ENCODE measurements around the gene TPCN2.

TPCN2 gene

GRCh38 chr11:69051381-69052342, 2.9 kb downstream of the TPCN2 start:
- DNase-seq: no peak
- H3K27ac ChIP-seq (ENCODE audit: insufficient read depth, low read length, poor library complexity, severe bottlenecking): no peak overlapping the region
- H3K4me3 ChIP-seq (ENCODE audit: insufficient read depth, low read depth, low read length, poor library complexity, severe bottlenecking): no peak overlapping the region

GRCh38 chr11:69052343-69053168, 3.8 kb downstream of the TPCN2 start:
- DNase-seq: no peak
- H3K4me1 ChIP-seq (ENCODE audit: control insufficient read depth, insufficient read depth, low read length, poor library complexity, severe bottlenecking): peaks cover 5% of the 10 kb centered on the region
- H3K9me3 ChIP-seq (ENCODE audit: control insufficient read depth, low read length): no peaks in the 10 kb centered on the region
- no peak overlapping the region for H3K27ac ChIP-seq (ENCODE audit: insufficient read depth, low read length, poor library complexity, severe bottlenecking)
- H3K36me3 ChIP-seq (ENCODE audit: control insufficient read depth, insufficient read depth, low read length): peaks cover 5% of the 10 kb centered on the region
- H3K27me3 ChIP-seq (replicated peaks; ENCODE audit: control insufficient read depth, insufficient read depth, low read length, poor library complexity, severe bottlenecking): no peaks in the 10 kb centered on the region
- no peak overlapping the region for H3K4me3 ChIP-seq (ENCODE audit: insufficient read depth, low read depth, low read length, poor library complexity, severe bottlenecking)

More at GRCh38 chr11:69051381-69052342, 2.9 kb downstream of the TPCN2 start:
- Histone ChIP-seq H3K9me3 (ENCODE audit: control insufficient read depth, low read length) (no peaks in the 10 kb centered on the region), H3K27me3 (replicated peaks; ENCODE audit: control insufficient read depth, insufficient read depth, low read length, poor library complexity, severe bottlenecking) (no peaks in the 10 kb centered on the region), H3K4me1 (ENCODE audit: control insufficient read depth, insufficient read depth, low read length, poor library complexity, severe bottlenecking) (peaks cover 5% of the 10 kb centered on the region), H3K36me3 (ENCODE audit: control insufficient read depth, insufficient read depth, low read length) (peaks cover 5% of the 10 kb centered on the region)

- Histone ChIP-seq H3K9me3 (ENCODE audit: control insufficient read depth, low read length) (no peaks in the 10 kb centered on the region), H3K27ac (ENCODE audit: insufficient read depth, low read length, poor library complexity, severe bottlenecking) (no peak overlapping the region), H3K4me3 (ENCODE audit: insufficient read depth, low read depth, low read length, poor library complexity, severe bottlenecking) (no peak overlapping the region), H3K4me1 (ENCODE audit: control insufficient read depth, insufficient read depth, low read length, poor library complexity, severe bottlenecking) (peaks cover 5% of the 10 kb centered on the region), H3K36me3 (ENCODE audit: control insufficient read depth, insufficient read depth, low read length) (peaks cover 8% of the 10 kb centered on the region), H3K27me3 (replicated peaks; ENCODE audit: control insufficient read depth, insufficient read depth, low read length, poor library complexity, severe bottlenecking) (no peaks in the 10 kb centered on the region)
- no peak for DNase-seq
These were observed 4.4 kb downstream of the TPCN2 start for GRCh38 chr11:69053169-69053477.

GRCh38 chr11:69053546-69054396, 5.0 kb downstream of the TPCN2 start:
- no peak overlapping the region for H3K27ac ChIP-seq (ENCODE audit: insufficient read depth, low read length, poor library complexity, severe bottlenecking)
- no peak for DNase-seq
- no peaks in the 10 kb centered on the region for H3K9me3 ChIP-seq (ENCODE audit: control insufficient read depth, low read length)
- H3K4me3 ChIP-seq (ENCODE audit: insufficient read depth, low read depth, low read length, poor library complexity, severe bottlenecking): no peak overlapping the region
- peaks cover 5% of the 10 kb centered on the region for H3K4me1 ChIP-seq (ENCODE audit: control insufficient read depth, insufficient read depth, low read length, poor library complexity, severe bottlenecking)
- peaks cover 14% of the 10 kb centered on the region for H3K36me3 ChIP-seq (ENCODE audit: control insufficient read depth, insufficient read depth, low read length)
- no peaks in the 10 kb centered on the region for H3K27me3 ChIP-seq (replicated peaks; ENCODE audit: control insufficient read depth, insufficient read depth, low read length, poor library complexity, severe bottlenecking)

GRCh38 chr11:69054397-69055211, 5.9 kb downstream of the TPCN2 start:
- H3K4me3 ChIP-seq (ENCODE audit: insufficient read depth, low read depth, low read length, poor library complexity, severe bottlenecking): no peak overlapping the region
- H3K9me3 ChIP-seq (ENCODE audit: control insufficient read depth, low read length): no peaks in the 10 kb centered on the region
- H3K4me1 ChIP-seq (ENCODE audit: control insufficient read depth, insufficient read depth, low read length, poor library complexity, severe bottlenecking): peaks cover 2% of the 10 kb centered on the region
- no peak overlapping the region for H3K27ac ChIP-seq (ENCODE audit: insufficient read depth, low read length, poor library complexity, severe bottlenecking)
- H3K27me3 ChIP-seq (replicated peaks; ENCODE audit: control insufficient read depth, insufficient read depth, low read length, poor library complexity, severe bottlenecking): no peaks in the 10 kb centered on the region
- peaks cover 20% of the 10 kb centered on the region for H3K36me3 ChIP-seq (ENCODE audit: control insufficient read depth, insufficient read depth, low read length)
- no peak for DNase-seq

- Histone ChIP-seq H3K4me3 (ENCODE audit: insufficient read depth, low read depth, low read length, poor library complexity, severe bottlenecking) (no peak overlapping the region), H3K36me3 (ENCODE audit: control insufficient read depth, insufficient read depth, low read length) (peaks cover 22% of the 10 kb centered on the region), H3K4me1 (ENCODE audit: control insufficient read depth, insufficient read depth, low read length, poor library complexity, severe bottlenecking) (no peaks in the 10 kb centered on the region), H3K27ac (ENCODE audit: insufficient read depth, low read length, poor library complexity, severe bottlenecking) (no peak overlapping the region), H3K9me3 (ENCODE audit: control insufficient read depth, low read length) (no peaks in the 10 kb centered on the region), H3K27me3 (replicated peaks; ENCODE audit: control insufficient read depth, insufficient read depth, low read length, poor library complexity, severe bottlenecking) (no peaks in the 10 kb centered on the region)
- DNase-seq: no peak
These were observed 6.5 kb downstream of the TPCN2 start for GRCh38 chr11:69055212-69055586.

GRCh38 chr11:69055598-69056516, 7.1 kb downstream of the TPCN2 start:
- no peaks in the 10 kb centered on the region for H3K27me3 ChIP-seq (replicated peaks; ENCODE audit: control insufficient read depth, insufficient read depth, low read length, poor library complexity, severe bottlenecking)
- H3K36me3 ChIP-seq (ENCODE audit: control insufficient read depth, insufficient read depth, low read length): peaks cover 22% of the 10 kb centered on the region
- H3K9me3 ChIP-seq (ENCODE audit: control insufficient read depth, low read length): no peaks in the 10 kb centered on the region
- H3K4me1 ChIP-seq (ENCODE audit: control insufficient read depth, insufficient read depth, low read length, poor library complexity, severe bottlenecking): no peaks in the 10 kb centered on the region
- no peak overlapping the region for H3K4me3 ChIP-seq (ENCODE audit: insufficient read depth, low read depth, low read length, poor library complexity, severe bottlenecking)
- H3K27ac ChIP-seq (ENCODE audit: insufficient read depth, low read length, poor library complexity, severe bottlenecking): no peak overlapping the region
- no peak for DNase-seq

- Histone ChIP-seq H3K9me3 (ENCODE audit: control insufficient read depth, low read length) (no peaks in the 10 kb centered on the region), H3K4me1 (ENCODE audit: control insufficient read depth, insufficient read depth, low read length, poor library complexity, severe bottlenecking) (no peaks in the 10 kb centered on the region), H3K27me3 (replicated peaks; ENCODE audit: control insufficient read depth, insufficient read depth, low read length, poor library complexity, severe bottlenecking) (no peaks in the 10 kb centered on the region), H3K4me3 (ENCODE audit: insufficient read depth, low read depth, low read length, poor library complexity, severe bottlenecking) (no peak overlapping the region), H3K36me3 (ENCODE audit: control insufficient read depth, insufficient read depth, low read length) (peaks cover 22% of the 10 kb centered on the region), H3K27ac (ENCODE audit: insufficient read depth, low read length, poor library complexity, severe bottlenecking) (no peak overlapping the region)
- DNase-seq: no peak
These were observed 8.5 kb downstream of the TPCN2 start for GRCh38 chr11:69057236-69057635.

All from effector memory CD4-positive, alpha-beta T cell (primary cell).